Stimulated activated naive CD8-positive, alpha-beta T cell treated with anti-CD3 and anti-CD28 coated beads, Interleukin-15, Interleukin-2, amounts not matched to agents 100 ng/mL and 50 ng/mL, for 24 hours (primary cell): ENCODE results near the gene SYNGAP1.
A peak's percentile ranks its signal among the peaks of the same experiment; 100 is the strongest.
"Not testable (repeated sequence)": the region's sequence is repeated elsewhere in the genome, so short reads cannot be mapped to it uniquely, and the experiment has no call there.

ENCODE experiments used
- H3K27ac Mint-ChIP-seq: one replicate; pipeline ENCODE4 v1.8.0; 2021; ENCODE audit warnings: mild to moderate bottlenecking, mixed read lengths
- H3K27me3 Mint-ChIP-seq: one replicate; pipeline ENCODE4 v1.8.0; 2021; ENCODE audit warnings: mixed read lengths
- H3K36me3 Mint-ChIP-seq: one replicate; pipeline ENCODE4 v1.8.0; 2021; ENCODE audit warnings: low read depth, mixed read lengths
- H3K4me1 Mint-ChIP-seq: one replicate; pipeline ENCODE4 v1.8.0; 2021; ENCODE audit warnings: low read depth, mixed read lengths
- H3K4me3 Mint-ChIP-seq: one replicate; pipeline ENCODE4 v1.8.0; 2021; ENCODE audit warnings: mild to moderate bottlenecking, mixed read lengths
- H3K9me3 Mint-ChIP-seq: one replicate; pipeline ENCODE4 v1.8.0; 2021; ENCODE audit warnings: mixed read lengths

The SYNGAP1 gene

DNA sequence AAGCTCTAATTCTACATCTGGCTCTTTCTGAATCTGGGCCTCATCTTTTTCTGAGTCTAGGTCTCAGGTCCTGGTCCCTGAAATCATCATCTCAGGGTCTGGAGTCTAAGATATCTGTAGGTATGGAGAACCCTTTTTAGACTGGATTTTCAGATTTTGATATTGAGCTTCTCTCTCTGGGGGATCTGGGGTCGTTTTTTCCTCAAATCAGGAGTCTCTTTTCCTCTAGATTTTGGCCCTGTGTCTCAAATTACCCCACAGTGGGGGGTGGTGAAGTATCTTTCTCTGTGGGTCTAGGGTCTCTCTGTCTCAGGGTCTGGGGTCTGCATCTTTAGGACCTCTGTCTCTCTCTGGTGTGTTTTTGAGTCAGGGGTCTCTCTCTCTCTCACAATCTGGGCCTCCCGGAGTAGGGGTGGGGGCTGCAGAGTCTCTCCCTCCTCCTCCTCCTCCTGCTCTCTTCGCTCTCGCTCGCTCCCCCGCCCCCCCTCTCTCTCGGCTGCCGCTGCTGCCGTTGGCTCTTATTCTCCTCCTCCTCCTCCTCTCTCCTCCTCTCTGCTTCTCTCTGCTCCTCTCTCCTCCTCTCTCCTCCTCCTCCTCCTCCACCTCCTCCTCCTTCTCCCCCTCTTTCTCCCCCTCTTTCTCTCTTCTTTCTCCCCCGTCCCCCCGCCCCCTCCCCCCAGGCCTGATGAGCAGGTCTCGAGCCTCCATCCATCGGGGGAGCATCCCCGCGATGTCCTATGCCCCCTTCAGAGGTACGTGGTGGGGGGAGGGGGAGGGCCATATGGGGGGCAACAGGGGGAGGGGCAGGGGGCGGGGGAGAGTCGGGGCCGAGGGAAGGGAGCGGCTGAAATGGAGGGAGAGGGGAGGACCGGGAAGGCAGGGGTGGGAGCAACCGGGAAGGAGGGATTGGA is at the start of gene SYNGAP1:
SYNGAP1 (plus strand) TSS at position 486 of the 911 bp plus-strand sequence; CDS start at position 686, 200 bp downstream.
- Mint-ChIP-seq H3K9me3 (no peaks in the 10 kb centered on the region), H3K4me1 (peaks cover 66% of the 10 kb centered on the region), H3K36me3 (peaks cover 22% of the 10 kb centered on the region), H3K27me3 (no peaks in the 10 kb centered on the region), H3K27ac (peak within 1 kb of the TSS; percentile 100), H3K4me3 (peak within 1 kb of the TSS; percentile 96)

DNA sequence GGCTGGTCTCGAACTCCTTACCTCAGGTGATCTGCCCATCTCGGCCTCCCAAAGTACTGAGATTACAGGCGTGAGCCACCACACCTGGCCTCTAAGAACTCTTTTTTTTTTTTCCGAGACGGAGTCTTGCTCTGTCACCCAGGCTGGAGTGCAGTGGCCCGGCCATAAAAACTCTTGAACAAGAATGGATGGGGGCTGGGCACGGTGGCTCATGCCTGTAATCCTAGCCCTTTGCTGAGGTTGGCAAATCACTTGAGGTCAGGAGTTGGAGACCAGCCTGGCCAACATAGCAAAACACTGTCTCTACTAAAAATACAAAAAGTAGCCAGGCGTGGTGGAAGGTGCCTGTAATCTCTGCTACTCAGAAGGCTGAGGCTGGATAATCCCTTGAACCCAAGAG is 48.0 kb upstream of the SYNGAP1 start:
- H3K27me3 Mint-ChIP-seq, H3K27ac Mint-ChIP-seq, H3K36me3 Mint-ChIP-seq, H3K9me3 Mint-ChIP-seq, H3K4me3 Mint-ChIP-seq: not testable (repeated sequence)
- peaks cover 10% of the 10 kb centered on the region for H3K4me1 Mint-ChIP-seq

DNA sequence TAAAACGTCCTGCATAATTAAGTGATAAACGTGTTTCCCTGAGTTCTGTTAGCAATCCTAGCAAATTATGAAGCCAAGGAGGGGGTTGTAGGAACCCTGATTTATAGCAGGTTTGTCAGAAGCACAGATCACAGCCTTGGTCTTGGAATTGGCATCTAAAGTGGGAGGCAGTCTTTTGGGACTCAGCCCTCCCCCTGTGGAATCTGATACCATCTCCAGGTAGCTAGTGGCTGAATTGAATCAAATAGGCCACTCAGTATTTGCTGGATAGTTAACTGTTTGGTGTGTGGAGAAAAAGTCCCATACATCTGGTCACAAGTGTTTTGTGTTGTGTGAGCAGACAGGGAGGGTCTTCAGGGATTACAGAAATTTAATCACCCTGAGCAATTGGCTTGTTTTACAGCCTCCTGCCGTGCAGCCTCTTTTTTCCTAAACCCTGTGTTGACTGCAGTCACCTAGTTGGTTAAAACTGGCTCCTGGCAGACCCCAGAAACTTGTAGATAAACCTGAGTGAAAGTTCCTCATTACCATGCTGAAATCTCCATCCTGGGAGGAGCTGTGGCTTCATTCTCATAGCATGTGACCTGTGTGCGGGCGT is 47.2 kb upstream of the SYNGAP1 start:
- H3K9me3 Mint-ChIP-seq = no peaks in the 10 kb centered on the region
- no peaks in the 10 kb centered on the region for H3K27me3 Mint-ChIP-seq
- H3K4me3 Mint-ChIP-seq = no peak overlapping the region
- H3K36me3 Mint-ChIP-seq = no peaks in the 10 kb centered on the region
- H3K4me1 Mint-ChIP-seq = peaks cover 10% of the 10 kb centered on the region
- H3K27ac Mint-ChIP-seq = no peak overlapping the region

DNA sequence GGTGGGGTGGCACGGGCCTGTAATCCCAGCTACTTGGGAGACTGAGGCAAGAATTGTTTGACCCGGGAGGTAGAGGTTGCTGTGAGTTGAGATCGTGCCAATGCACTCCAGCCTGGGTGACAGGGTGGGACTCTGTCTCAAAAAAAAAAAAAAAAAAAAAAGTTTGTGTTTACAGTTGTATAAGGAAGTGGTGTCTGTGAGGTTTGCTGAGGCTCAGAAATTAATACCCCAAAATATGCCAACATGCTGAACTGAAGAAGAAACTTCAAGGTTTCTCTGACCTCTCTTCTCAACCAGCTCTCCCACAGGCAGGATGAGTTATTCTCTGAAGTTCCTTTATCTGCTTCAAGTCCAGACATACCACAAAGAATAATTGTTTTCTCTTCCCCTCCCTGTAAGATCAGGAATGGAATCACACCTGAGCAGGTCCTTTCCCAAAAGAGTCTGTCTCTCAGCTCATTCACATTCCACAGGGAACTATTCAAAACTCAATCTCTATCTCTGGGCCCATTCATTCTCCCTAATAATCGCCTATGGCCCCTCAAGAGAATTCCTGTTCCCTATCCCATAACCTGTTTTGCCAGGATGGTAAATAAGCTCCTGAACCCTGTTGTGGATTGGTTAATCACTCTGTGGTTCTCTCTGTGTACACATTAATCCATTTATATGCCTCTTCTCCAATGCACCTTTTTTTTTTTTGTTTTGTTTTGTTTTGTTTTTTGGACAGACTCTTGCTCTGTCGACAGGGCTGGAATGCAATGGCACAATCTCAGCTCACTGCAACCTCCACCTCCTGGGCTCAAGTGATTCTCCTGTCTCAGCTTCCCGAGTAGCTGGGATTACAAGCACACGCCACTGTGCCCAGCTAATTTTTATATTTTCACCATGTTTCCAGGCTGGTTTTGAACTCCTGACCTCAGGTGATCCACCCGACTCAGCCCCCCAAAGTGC is 45.6 kb upstream of the SYNGAP1 start:
- Mint-ChIP-seq H3K36me3 (no peaks in the 10 kb centered on the region), H3K27ac (no peak overlapping the region), H3K9me3 (no peaks in the 10 kb centered on the region), H3K4me3 (no peak overlapping the region), H3K27me3 (no peaks in the 10 kb centered on the region), H3K4me1 (peaks cover 10% of the 10 kb centered on the region)

DNA sequence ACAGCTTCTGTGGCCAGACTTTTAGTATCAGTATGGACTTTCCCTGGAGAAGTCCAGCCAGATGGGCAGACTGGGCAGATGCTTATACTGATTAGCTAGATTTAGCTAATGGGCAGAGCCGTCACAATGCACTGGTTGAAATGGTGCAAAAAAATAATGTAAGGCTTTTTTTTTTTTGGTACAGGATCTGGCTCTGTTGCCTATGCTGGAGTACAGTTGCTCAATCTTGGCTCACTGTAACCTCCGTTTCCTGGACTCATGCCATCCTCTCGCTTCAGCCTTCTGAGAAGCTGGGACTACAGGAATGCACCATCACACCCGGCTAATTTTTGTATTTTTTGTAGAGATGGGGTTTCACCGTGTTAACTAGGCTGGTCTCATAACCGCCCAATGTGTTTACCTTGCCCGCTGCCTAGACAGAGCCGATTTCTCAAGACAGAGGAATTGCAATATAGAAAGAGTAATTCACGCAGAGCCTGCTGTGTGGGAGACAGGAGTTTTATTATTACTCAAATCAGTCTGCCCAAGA is 44.7 kb upstream of the SYNGAP1 start:
- Mint-ChIP-seq H3K4me1 (peaks cover 10% of the 10 kb centered on the region), H3K27ac (no peak overlapping the region), H3K9me3 (no peaks in the 10 kb centered on the region), H3K27me3 (no peaks in the 10 kb centered on the region), H3K4me3 (no peak overlapping the region), H3K36me3 (no peaks in the 10 kb centered on the region)

DNA sequence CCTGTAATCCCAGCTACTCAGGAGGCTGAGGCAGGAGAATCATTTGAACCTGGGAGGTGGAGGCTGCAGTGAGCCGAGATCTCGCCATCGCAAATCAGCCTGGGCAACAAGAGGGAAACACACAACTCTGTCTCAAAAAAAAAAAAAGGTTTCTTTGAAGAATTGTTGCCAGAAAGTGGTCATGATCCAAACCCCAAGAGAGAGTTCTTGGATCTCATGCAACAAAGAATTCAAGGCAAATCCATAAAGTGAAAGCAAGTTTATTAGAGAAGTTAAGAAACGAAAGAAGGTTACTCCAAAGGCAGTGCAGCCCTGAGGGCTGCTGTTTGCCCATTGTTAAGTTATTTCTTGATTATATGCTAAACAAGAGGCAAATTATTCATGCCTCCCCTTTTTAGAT is 42.7 kb upstream of the SYNGAP1 start:
- Mint-ChIP-seq H3K36me3 (no peaks in the 10 kb centered on the region), H3K27me3 (no peaks in the 10 kb centered on the region), H3K9me3 (no peaks in the 10 kb centered on the region), H3K4me3 (no peak overlapping the region), H3K4me1 (peaks cover 10% of the 10 kb centered on the region), H3K27ac (no peak overlapping the region)

DNA sequence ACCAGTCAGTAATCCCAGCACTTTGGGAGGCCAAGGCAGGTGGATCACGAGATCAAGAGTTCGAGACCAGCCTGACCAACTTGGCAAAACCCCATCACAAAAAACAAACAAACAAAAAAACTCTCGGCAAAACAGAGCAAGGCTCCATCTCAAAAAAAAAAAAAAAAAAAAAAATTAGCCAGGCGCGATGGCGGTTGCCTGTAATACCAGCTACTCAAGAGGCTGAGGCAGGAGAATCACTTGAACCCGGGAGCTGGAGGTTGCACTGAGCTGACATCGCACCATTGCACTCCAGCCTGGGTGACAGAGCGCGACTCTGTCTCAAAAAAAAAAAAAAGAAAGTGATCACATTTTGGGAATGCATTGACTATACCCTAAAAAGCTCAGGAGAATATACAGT is 40.7 kb upstream of the SYNGAP1 start:
- not testable (repeated sequence) for H3K4me3 Mint-ChIP-seq, H3K27ac Mint-ChIP-seq, H3K36me3 Mint-ChIP-seq, H3K4me1 Mint-ChIP-seq, H3K27me3 Mint-ChIP-seq, H3K9me3 Mint-ChIP-seq

DNA sequence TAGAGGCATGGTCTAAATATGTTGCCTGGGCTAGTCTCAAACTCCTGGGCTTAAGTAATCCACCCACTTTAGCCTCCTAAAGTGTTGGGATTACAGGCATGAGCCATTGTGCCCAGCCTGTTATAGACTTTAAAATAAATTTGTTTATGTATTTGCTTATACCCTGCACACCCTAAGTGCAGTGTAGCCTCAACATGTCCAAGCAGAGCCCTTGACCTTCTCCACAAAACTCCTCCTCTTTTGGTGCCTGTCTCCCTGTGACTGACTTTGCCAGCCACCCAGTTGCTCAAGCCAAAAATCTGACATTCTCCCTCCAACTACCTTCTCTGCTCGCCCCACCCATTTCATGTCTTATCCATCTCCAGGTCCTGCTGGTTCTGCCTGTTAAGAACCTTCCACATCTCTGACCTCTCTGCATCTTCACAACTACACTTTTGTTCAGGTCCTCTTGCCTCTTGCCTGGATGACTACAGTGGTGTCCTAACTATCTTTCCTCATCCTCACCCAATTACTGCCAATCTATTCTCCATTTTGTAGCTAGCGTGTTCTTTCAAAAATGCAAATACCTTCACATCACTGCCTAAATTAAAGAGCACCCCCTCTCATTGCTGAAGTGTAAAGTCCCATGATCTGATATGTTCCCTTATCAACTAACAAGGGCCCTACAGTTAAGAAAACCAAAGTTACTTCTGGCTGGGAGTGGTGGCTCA is 39.4 kb upstream of the SYNGAP1 start:
- H3K27ac Mint-ChIP-seq = no peak overlapping the region
- H3K9me3 Mint-ChIP-seq = no peaks in the 10 kb centered on the region
- H3K36me3 Mint-ChIP-seq = no peaks in the 10 kb centered on the region
- H3K4me3 Mint-ChIP-seq = no peak overlapping the region
- H3K27me3 Mint-ChIP-seq = no peaks in the 10 kb centered on the region
- peaks cover 4% of the 10 kb centered on the region for H3K4me1 Mint-ChIP-seq

DNA sequence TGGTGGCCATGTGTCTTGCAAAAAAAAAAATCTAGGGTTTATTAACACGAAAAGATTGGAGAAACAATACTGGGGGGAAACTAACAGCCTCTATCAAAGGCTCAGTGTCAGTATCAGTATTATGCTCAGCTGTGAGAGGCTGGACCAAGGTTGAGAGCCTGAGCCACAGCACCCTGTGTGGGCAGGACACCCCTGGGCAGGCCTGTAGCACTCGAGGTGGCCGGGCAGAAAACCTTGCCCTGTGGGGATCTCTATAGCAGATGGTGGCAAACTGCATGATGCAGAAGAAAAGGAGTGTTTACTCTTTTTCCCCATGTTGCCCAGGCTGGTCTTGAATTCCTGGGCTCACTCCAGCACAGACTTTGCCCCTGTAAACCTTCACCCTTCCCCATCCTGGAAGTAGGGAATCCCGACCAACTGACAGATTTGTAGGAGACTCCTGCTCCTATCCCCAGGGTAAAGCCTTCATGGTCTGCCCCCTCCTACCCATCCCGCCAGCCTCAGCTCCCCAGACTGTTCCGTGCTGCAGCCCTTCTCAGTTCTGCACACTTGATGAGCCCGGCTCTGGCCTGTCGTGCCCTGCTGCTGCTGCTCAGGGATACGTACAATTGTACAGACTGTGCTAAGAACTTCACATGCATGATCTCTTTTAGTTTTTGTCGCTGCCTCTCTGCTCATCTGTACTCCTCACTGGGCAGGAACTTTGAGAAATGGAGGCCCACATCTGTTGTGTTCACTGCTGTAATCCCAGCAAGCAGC is 36.3 kb upstream of the SYNGAP1 start:
- Mint-ChIP-seq H3K9me3 (no peaks in the 10 kb centered on the region), H3K27me3 (no peaks in the 10 kb centered on the region), H3K4me1 (no peaks in the 10 kb centered on the region), H3K36me3 (no peaks in the 10 kb centered on the region), H3K4me3 (no peak overlapping the region), H3K27ac (no peak overlapping the region)

DNA sequence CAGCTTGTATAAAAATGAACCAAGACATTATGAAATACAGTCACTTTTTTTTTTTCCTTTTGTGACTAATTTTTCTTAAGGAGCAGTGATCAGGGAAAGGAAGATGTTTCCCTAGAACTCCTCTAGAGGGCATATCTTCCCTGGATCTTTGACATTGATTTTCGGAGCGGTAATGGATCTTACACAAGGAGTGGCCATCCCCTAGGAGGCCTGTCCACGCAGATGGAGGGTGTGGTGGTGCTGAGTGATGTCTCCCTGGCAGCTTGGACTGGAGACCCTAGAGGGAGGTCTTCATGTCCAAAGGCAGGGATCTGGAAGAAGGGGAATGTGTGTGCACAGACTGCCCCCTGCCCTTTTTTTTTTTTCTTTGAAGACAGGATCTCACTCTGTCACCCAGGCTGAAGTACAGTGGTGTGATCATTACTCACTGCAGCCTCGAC is 35.3 kb upstream of the SYNGAP1 start:
- no peaks in the 10 kb centered on the region for H3K9me3 Mint-ChIP-seq
- no peak overlapping the region for H3K27ac Mint-ChIP-seq
- H3K4me1 Mint-ChIP-seq = no peaks in the 10 kb centered on the region
- H3K4me3 Mint-ChIP-seq = no peak overlapping the region
- no peaks in the 10 kb centered on the region for H3K36me3 Mint-ChIP-seq
- no peaks in the 10 kb centered on the region for H3K27me3 Mint-ChIP-seq

DNA sequence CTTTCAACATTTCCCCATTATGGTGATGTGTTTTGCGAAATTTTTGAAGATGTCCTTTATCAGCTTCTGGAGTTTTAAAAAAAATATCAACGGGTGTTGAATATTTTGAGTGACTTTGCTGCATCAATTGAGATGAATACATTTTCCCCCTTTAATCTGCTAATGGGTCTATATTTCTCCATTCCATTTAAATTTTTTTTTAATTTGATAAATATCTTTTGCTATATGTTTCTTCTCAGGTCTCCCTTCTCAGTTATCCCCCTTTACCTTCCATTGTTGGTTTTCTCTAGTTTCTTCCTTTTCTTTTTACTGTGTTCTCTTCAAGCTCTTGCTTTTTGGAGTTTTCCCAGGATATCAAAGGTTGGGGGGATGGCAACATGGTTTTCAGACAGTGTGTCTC is 29.7 kb upstream of the SYNGAP1 start:
- H3K27ac Mint-ChIP-seq = peak overlapping the region; percentile 97
- H3K27me3 Mint-ChIP-seq = no peaks in the 10 kb centered on the region
- H3K9me3 Mint-ChIP-seq = no peaks in the 10 kb centered on the region
- peaks cover 31% of the 10 kb centered on the region for H3K4me1 Mint-ChIP-seq
- peaks cover 12% of the 10 kb centered on the region for H3K36me3 Mint-ChIP-seq
- H3K4me3 Mint-ChIP-seq = no peak overlapping the region

DNA sequence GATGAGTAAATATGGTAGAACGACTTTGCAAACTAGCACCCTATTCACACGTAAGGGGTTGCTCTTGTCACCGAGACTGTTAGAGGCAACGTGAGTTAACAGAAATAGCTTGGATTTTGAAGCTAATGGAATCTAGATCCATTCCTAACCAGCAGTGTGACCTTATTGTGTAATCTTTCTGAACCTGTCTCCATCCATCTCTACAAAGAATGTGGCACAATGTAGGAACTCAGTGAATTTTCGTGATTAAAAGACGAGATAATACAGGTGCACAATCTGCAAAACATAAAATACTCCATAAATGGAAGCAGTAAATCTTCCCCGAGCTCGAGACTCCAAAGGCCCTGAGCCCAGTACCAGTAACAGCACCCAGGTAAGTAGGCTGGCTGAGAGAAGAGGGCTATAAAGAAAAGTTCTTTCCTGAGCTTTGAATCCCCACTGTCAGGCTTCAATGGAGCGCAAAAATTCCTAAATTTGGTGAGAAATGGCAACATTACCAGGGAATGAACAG is 29.0 kb upstream of the SYNGAP1 start:
- no peaks in the 10 kb centered on the region for H3K27me3 Mint-ChIP-seq
- H3K36me3 Mint-ChIP-seq = peaks cover 16% of the 10 kb centered on the region
- peaks cover 33% of the 10 kb centered on the region for H3K4me1 Mint-ChIP-seq
- peak overlapping the region; percentile 95 for H3K4me3 Mint-ChIP-seq
- H3K9me3 Mint-ChIP-seq = no peaks in the 10 kb centered on the region
- H3K27ac Mint-ChIP-seq = peak overlapping the region; percentile 97

DNA sequence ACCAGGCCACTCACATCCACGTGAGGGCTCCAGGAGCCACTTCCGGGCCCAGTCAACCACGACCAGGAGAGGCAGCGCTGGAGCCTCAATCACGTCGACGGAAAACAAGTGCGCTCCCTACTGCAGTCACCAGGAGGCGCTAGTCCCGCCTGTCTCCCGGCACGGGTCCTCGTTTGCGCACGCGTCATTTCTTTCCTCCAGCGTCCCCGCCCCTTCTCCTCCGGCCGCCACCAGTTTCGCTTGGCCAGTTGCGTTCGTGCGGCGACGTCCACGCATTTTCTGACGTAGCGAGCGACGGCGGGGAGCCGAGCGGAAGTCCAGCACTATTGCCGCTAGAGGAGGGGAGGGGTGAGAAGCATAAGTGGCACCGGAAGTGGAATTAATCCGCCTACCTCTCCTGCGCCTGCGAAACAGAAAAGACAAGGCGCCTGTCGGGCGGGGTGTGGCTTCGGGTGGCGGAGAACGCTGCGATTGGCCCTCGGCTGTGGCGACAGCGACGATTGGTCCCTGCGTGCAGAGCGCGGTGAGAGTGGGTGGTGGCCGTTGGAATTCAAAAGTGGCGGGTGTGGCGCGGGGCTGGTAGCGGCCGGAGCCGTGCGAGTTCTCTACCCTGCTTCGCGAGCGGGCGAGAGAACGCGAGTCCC is 28.5 kb upstream of the SYNGAP1 start, which contains the start of gene KIFC1:
KIFC1 (plus strand) TSS at position 546 of the 644 bp plus-strand sequence. CDS start 163 bp downstream, outside the sequence.
- peaks cover 20% of the 10 kb centered on the region for H3K36me3 Mint-ChIP-seq
- no peaks in the 10 kb centered on the region for H3K27me3 Mint-ChIP-seq
- H3K4me3 Mint-ChIP-seq = peak within 1 kb of the TSS; percentile 95
- no peaks in the 10 kb centered on the region for H3K9me3 Mint-ChIP-seq
- H3K27ac Mint-ChIP-seq = peak within 1 kb of the TSS; percentile 97
- peaks cover 33% of the 10 kb centered on the region for H3K4me1 Mint-ChIP-seq
